Lower lobe of right lung (tissue), 2 donors: ENCODE results near the gene KCTD19. TPM values are rescaled to one million over a fixed set of nuclear protein-coding genes. Genes with fewer than 3 reads are reported as not detected.
A peak's percentile ranks its signal among the peaks of the same experiment; 100 is the strongest.

Experiments
- ATAC-seq, 2 donors: fragments of 200-7000 bp; cut with Tn5 transposase; one replicate each; pipeline ENCODE4 v1.9.1; 2020 to 2022; ENCODE audit warnings: mild to moderate bottlenecking in 2 of 2, moderate library complexity in 2 of 2
- DNase-seq: peaks from one replicate; pipeline ENCODE4 v3.0.0-alpha.2; 2020
- H3K27ac ChIP-seq: fragments of 200-600 bp; one replicate; pipeline ENCODE4 v1.8.0; 2022
- H3K27me3 ChIP-seq: fragments of 200-600 bp; one replicate; pipeline ENCODE4 v1.8.0; 2022; ENCODE audit warnings: low read depth
- H3K36me3 ChIP-seq: fragments of 200-600 bp; one replicate; pipeline ENCODE4 v1.8.0; 2022; ENCODE audit warnings: mild to moderate bottlenecking
- H3K4me1 ChIP-seq: fragments of 200-600 bp; one replicate; pipeline ENCODE4 v1.8.0; 2022
- H3K4me3 ChIP-seq: fragments of 200-600 bp; one replicate; pipeline ENCODE4 v1.8.0; 2022; ENCODE audit warnings: mild to moderate bottlenecking
- H3K9me3 ChIP-seq: fragments of 200-600 bp; one replicate; pipeline ENCODE4 v1.8.0; 2022
- CTCF ChIP-seq: fragments of 200-600 bp; IDR thresholded peaks from one replicate; pipeline ENCODE4 v1.8.0; 2022; ENCODE audit warnings: antibody characterized with exemption, mild to moderate bottlenecking
- intact Hi-C: fragments of 100-400 bp; cut with DNase I; formaldehyde crosslinking; loops from one replicate; pipeline ENCODE4 v1.11.0; 2022
- total RNA-seq: library from RNA; stranded (reverse); fragmentation: NEBNext Ultra II Directional; extraction: Animal tissue kit (Norgen Biotek cat#: 25700); gene quantifications from one replicate; pipeline ENCODE4 v1.2.1, GENCODE V29; 2021
- donor health status: DM: no; HTN: yes; CAD: no; lungs with severe emphysema.

Gene KCTD19
- total RNA-seq, 1 donor from 2014 or later: 0.74 TPM

- intact Hi-C loops: no loop called here
- Histone ChIP-seq H3K4me3 (no peak overlapping the region), H3K27ac (no peak overlapping the region), H3K4me1 (no peaks in the 10 kb centered on the region), H3K9me3 (no peaks in the 10 kb centered on the region), H3K36me3 (no peaks in the 10 kb centered on the region), H3K27me3 (no peaks in the 10 kb centered on the region)
- TF ChIP-seq CTCF: no peak
- ATAC-seq (no peak), DNase-seq (peak; percentile 36)
These were observed 62.3 kb downstream of the KCTD19 start for GRCh38 chr16:67264277-67264676.

GRCh38 chr16:67263201-67263600 lies 63.3 kb downstream of the KCTD19 start:
- no peak for DNase-seq
- Histone ChIP-seq H3K27ac (no peak overlapping the region), H3K4me1 (no peaks in the 10 kb centered on the region), H3K36me3 (no peaks in the 10 kb centered on the region), H3K27me3 (no peaks in the 10 kb centered on the region), H3K9me3 (no peaks in the 10 kb centered on the region), H3K4me3 (no peak overlapping the region)
- intact Hi-C loops: no loop called here
- TF ChIP-seq CTCF: no peak
- no peak for ATAC-seq

GRCh38 chr16:67260426-67261063 lies 66.0 kb downstream of the KCTD19 start:
- Histone ChIP-seq H3K36me3 (no peaks in the 10 kb centered on the region), H3K4me1 (no peaks in the 10 kb centered on the region), H3K9me3 (no peaks in the 10 kb centered on the region), H3K27me3 (no peaks in the 10 kb centered on the region), H3K27ac (no peak overlapping the region), H3K4me3 (no peak overlapping the region)
- intact Hi-C loops: no loop called here
- ATAC-seq: peak; percentile 47 to 65
- TF ChIP-seq CTCF: peak; percentile 44
- DNase-seq: peak; percentile 30

GRCh38 chr16:67259705-67260104 lies 66.8 kb downstream of the KCTD19 start:
- Histone ChIP-seq H3K9me3 (no peaks in the 10 kb centered on the region), H3K27ac (no peak overlapping the region), H3K4me1 (no peaks in the 10 kb centered on the region), H3K36me3 (no peaks in the 10 kb centered on the region), H3K27me3 (no peaks in the 10 kb centered on the region), H3K4me3 (no peak overlapping the region)
- no peak for ATAC-seq
- intact Hi-C loops: no loop called here
- TF ChIP-seq CTCF: no peak
- DNase-seq: peak; percentile 37

GRCh38 chr16:67258161-67258835 lies 68.2 kb downstream of the KCTD19 start:
- no peak for ATAC-seq
- H3K4me3 ChIP-seq: no peak overlapping the region
- H3K36me3 ChIP-seq: no peaks in the 10 kb centered on the region
- H3K9me3 ChIP-seq: no peaks in the 10 kb centered on the region
- intact Hi-C loops: no loop called here
- TF ChIP-seq CTCF: no peak
- DNase-seq: peak; percentile 24
- H3K4me1 ChIP-seq: no peaks in the 10 kb centered on the region
- H3K27ac ChIP-seq: no peak overlapping the region
- no peaks in the 10 kb centered on the region for H3K27me3 ChIP-seq
